ENCODE results near the gene METTL16. TPM values are rescaled to one million over a fixed set of nuclear protein-coding genes. Genes with fewer than 3 reads are reported as not detected.

The METTL16 gene
- total RNA-seq, 2 experiments from 2014 or later, result 26.6 to 41.5 TPM

- no peak overlapping the region for H3K4me2 ChIP-seq (ENCODE audit: low read length)
- H3K9me2 ChIP-seq (ENCODE audit: insufficient read depth, low read length), result no peaks in the 10 kb centered on the region
- TF ChIP-seq EZH2phosphoT487 (IDR thresholded peaks at IDR 0.05; ENCODE audit: borderline replicate concordance, low read depth, low read length) (no peak), CTCF (conservative IDR thresholded peaks at IDR 0.05; ENCODE audit: low read length) (no peak)
- no peak overlapping the region for H3K27ac ChIP-seq (ENCODE audit: low read depth, low read length, poor library complexity, severe bottlenecking)
- POLR2A ChIA-PET, result interaction anchor here (1.1 kb wide), 1 partner anchor 30 kb away, joined by 3 read pairs; no protein-coding TSS in a partner anchor
- no TSS peak for BruUV-seq (replicated peaks)
- H3K9me3 ChIP-seq (ENCODE audit: low read length), result no peaks in the 10 kb centered on the region
- no peaks in the 10 kb centered on the region for H4K20me1 ChIP-seq (ENCODE audit: insufficient read depth, low read length)
- intact Hi-C loops (cut with micrococcal nuclease; ENCODE audit: unreplicated experiment), result no loop called here
- no peaks in the 10 kb centered on the region for H3K79me2 ChIP-seq (ENCODE audit: insufficient read depth, low read depth, low read length)
- H3K36me3 ChIP-seq (ENCODE audit: insufficient read depth, low read length), result no peaks in the 10 kb centered on the region
- H3K4me1 ChIP-seq (ENCODE audit: insufficient read depth, low read length, poor library complexity, severe bottlenecking), result peaks cover 12% of the 10 kb centered on the region
- no peak overlapping the region for H2AFZ ChIP-seq (ENCODE audit: low read length)
- DNase-seq (ENCODE audit: low spot score), result no peak
- H3K4me3 ChIP-seq (ENCODE audit: low read depth, low read length, poor library complexity, severe bottlenecking), result no peak overlapping the region
- CTCF ChIA-PET (ENCODE audit: unreplicated experiment), result no interaction called here
Observed at GRCh38 chr17:2521257-2521656, 9.6 kb upstream of the METTL16 start.

GRCh38 chr17:2517539-2517938 lies 5.9 kb upstream of the METTL16 start:
- Histone ChIP-seq H2AFZ (ENCODE audit: low read length) (peak overlapping the region; percentile 89), H3K4me2 (ENCODE audit: low read length) (peak overlapping the region; percentile 51), H3K4me3 (ENCODE audit: low read depth, low read length, poor library complexity, severe bottlenecking) (peak overlapping the region; percentile 31), H4K20me1 (ENCODE audit: insufficient read depth, low read length) (no peaks in the 10 kb centered on the region), H3K9me3 (ENCODE audit: low read length) (no peaks in the 10 kb centered on the region), H3K27ac (ENCODE audit: low read depth, low read length, poor library complexity, severe bottlenecking) (no peak overlapping the region), H3K4me1 (ENCODE audit: insufficient read depth, low read length, poor library complexity, severe bottlenecking) (peaks cover 23% of the 10 kb centered on the region), H3K36me3 (ENCODE audit: insufficient read depth, low read length) (no peaks in the 10 kb centered on the region), H3K79me2 (ENCODE audit: insufficient read depth, low read depth, low read length) (no peaks in the 10 kb centered on the region), H3K9me2 (ENCODE audit: insufficient read depth, low read length) (no peaks in the 10 kb centered on the region)
- intact Hi-C loops (cut with micrococcal nuclease; ENCODE audit: unreplicated experiment), result loop anchor here (10.0 kb wide), 1 partner anchor 157 kb away; no protein-coding TSS in a partner anchor
- ChIA-PET POLR2A (interaction anchor here (0.7 kb wide), 1 partner anchor 84 kb away, joined by 7 read pairs; no protein-coding TSS in a partner anchor), CTCF (ENCODE audit: unreplicated experiment) (no interaction called here)
- DNase-seq (ENCODE audit: low spot score), result peak; percentile 48
- TF ChIP-seq EZH2phosphoT487 (IDR thresholded peaks at IDR 0.05; ENCODE audit: borderline replicate concordance, low read depth, low read length) (no peak), CTCF (conservative IDR thresholded peaks at IDR 0.05; ENCODE audit: low read length) (no peak)
- no TSS peak for BruUV-seq (replicated peaks)

GRCh38 chr17:2511138-2511461 lies 588 bp downstream of the METTL16 start:
- Histone ChIP-seq H3K36me3 (ENCODE audit: insufficient read depth, low read length) (peaks cover 23% of the 10 kb centered on the region), H3K9me3 (ENCODE audit: low read length) (no peaks in the 10 kb centered on the region), H3K27ac (ENCODE audit: low read depth, low read length, poor library complexity, severe bottlenecking) (peak overlapping the region; percentile 85), H3K79me2 (ENCODE audit: insufficient read depth, low read depth, low read length) (peaks cover 36% of the 10 kb centered on the region), H3K4me2 (ENCODE audit: low read length) (peak overlapping the region; percentile 89), H3K9me2 (ENCODE audit: insufficient read depth, low read length) (no peaks in the 10 kb centered on the region), H3K4me1 (ENCODE audit: insufficient read depth, low read length, poor library complexity, severe bottlenecking) (peaks cover 27% of the 10 kb centered on the region), H3K4me3 (ENCODE audit: low read depth, low read length, poor library complexity, severe bottlenecking) (peak overlapping the region; percentile 79), H2AFZ (ENCODE audit: low read length) (peak overlapping the region; percentile 76), H4K20me1 (ENCODE audit: insufficient read depth, low read length) (no peaks in the 10 kb centered on the region)
- no peak for DNase-seq (ENCODE audit: low spot score)
- POLR2A ChIA-PET, result interaction anchor here (0.6 to 2.4 kb wide), 3 partner anchors 21 to 279 kb away, joined by 3 to 14 read pairs (median 5); no protein-coding TSS in a partner anchor
- CTCF ChIA-PET (ENCODE audit: unreplicated experiment), result interaction anchor here (0.6 to 1.7 kb wide), 2 partner anchors 14 to 22 kb away, joined by 5 read pairs; no protein-coding TSS in a partner anchor
- intact Hi-C loops (cut with micrococcal nuclease; ENCODE audit: unreplicated experiment), result loop anchor here (5.0 to 10.0 kb wide), 3 partner anchors 81 to 201 kb away; partner anchors contain the start of genes CLUH and PAFAH1B1
- TF ChIP-seq CTCF (conservative IDR thresholded peaks at IDR 0.05; ENCODE audit: low read length) (no peak), EZH2phosphoT487 (IDR thresholded peaks at IDR 0.05; ENCODE audit: borderline replicate concordance, low read depth, low read length) (no peak)
- BruUV-seq (replicated peaks), result TSS peak; percentile 86
